Endothelial cell of umbilical vein (primary cell): Measurements from ENCODE around the gene CTR9.

ENCODE experiments used
- CTCF ChIP-seq, 2 donors: IDR thresholded peaks; 1 replicate in 1 of 2; 2 replicates in 1 of 2; pipeline ENCODE4 v1.5.1; 2011; ENCODE audit warnings: low read length in 2 of 2, mild to moderate bottlenecking in 2 of 2, moderate library complexity in 2 of 2, control low read depth in 1 of 2, inconsistent platforms in 1 of 2, low read depth in 1 of 2; ENCODE audit not compliant: insufficient read depth in 1 of 2; ENCODE audit errors: extremely low read depth in 1 of 2
- POLR2A ChIP-seq: IDR thresholded peaks from 2 replicates; pipeline ENCODE4 v1.6.1; 2012; ENCODE audit warnings: low read depth, mild to moderate bottlenecking, control low read depth, low read length

- TF ChIP-seq POLR2A (no peak), CTCF (IDR thresholded peaks at IDR 0.05; ENCODE audit: extremely low read depth in 1 of 2, insufficient read depth in 1 of 2, low read depth in 1 of 2, low read length in 2 of 2) (no peak)
Observed at GRCh38 chr11:10749476-10749875, 1.6 kb upstream of the CTR9 start.
